NCI-H2196 (cell line): ENCODE measurements around the gene SRD5A1.

ENCODE experiments used
- DNase-seq: peaks from one replicate; lab custom pipeline; 2025; ENCODE audit not compliant: unreplicated experiment; lab: John Stamatoyannopoulos, UW

Gene SRD5A1

GRCh38 chr5:6723816-6724300 is 90.6 kb downstream of the SRD5A1 start:
- no peak for DNase-seq
